HCT116 (cell line): ENCODE measurements around the gene STAB1. TPM values are rescaled to one million over a fixed set of nuclear protein-coding genes. Genes with fewer than 3 reads are reported as not detected.

Experiments used
- ATAC-seq: fragments of 200-7000 bp; cut with Tn5 transposase; 2 replicates; pipeline ENCODE4 v1.9.1; 2020; ENCODE audit warnings: mild to moderate bottlenecking, moderate library complexity
- BruUV-seq: library from RNA; stranded (reverse); fragments of 400-500 nt; replicated peaks from 2 replicates; lab custom pipeline; 2021; lab: Mats Ljungman, UMichigan
- CTCF ChIA-PET: fragments of 300-600 bp; sonication (Branson Sonifier 250); formaldehyde crosslinking; loops from one replicate; lab custom pipeline; 2021; ENCODE audit warnings: antibody characterized with exemption; lab: Charles Lee
- POLR2A ChIA-PET: fragments of 300-600, 350-600 bp; sonication (Branson Sonifier 250); formaldehyde crosslinking; loops from one replicate; lab custom pipeline; 2021; ENCODE audit warnings: antibody characterized with exemption; lab: Charles Lee
- RAD21 ChIA-PET, 2 experiments: fragments of 300-600 bp; sonication (Branson Sonifier 250); formaldehyde crosslinking; loops; one replicate each; lab custom pipeline; 2023; ENCODE audit warnings: low total read pairs in 2 of 2; ENCODE audit not compliant: uncharacterized antibody in 2 of 2, unreplicated experiment in 2 of 2, low non-redundant PET in 1 of 2; lab: Charles Lee
- DNase-seq: peaks from one replicate; pipeline ENCODE4 v3.0.0-alpha.2; 2010; ENCODE audit warnings: low read depth, low spot score
- H2AFZ ChIP-seq: fragments of 200-600 bp; shearing (Covaris generic), sonication (generic); 2 replicates; pipeline ENCODE4 v1.6.1; 2017; ENCODE audit warnings: low read depth, mixed run types, mixed read lengths, antibody characterized with exemption, low read length; ENCODE audit not compliant: poor library complexity, severe bottlenecking
- H3K27ac ChIP-seq: 2 replicates; pipeline ENCODE4 v1.5.1; 2012; ENCODE audit warnings: low read depth, low read length
- H3K27me3 ChIP-seq: fragments of 200-600 bp; sonication (generic); 2 replicates; pipeline ENCODE4 v1.6.1; 2016; ENCODE audit warnings: mixed run types, low read length, mixed read lengths; ENCODE audit not compliant: insufficient read depth
- H3K36me3 ChIP-seq, 2 experiments: fragments of 200-500 bp in 1 of 2; fragments of 200-600 bp in 1 of 2; sonication (Bioruptor generic) in 1 of 2; sonication (generic) in 1 of 2; 2 replicates each; pipeline versions ENCODE4 v1.5.1 to v1.6.1; 2014 to 2016; ENCODE audit warnings: low read length in 2 of 2, inconsistent platforms in 1 of 2, mixed read lengths in 1 of 2, mixed run types in 1 of 2; ENCODE audit not compliant: insufficient read depth in 2 of 2, control insufficient read depth in 1 of 2
- H3K4me1 ChIP-seq, 2 experiments: fragments of 200-600 bp in 1 of 2; sonication (generic) in 1 of 2; 2 replicates each; pipeline versions ENCODE4 v1.5.1 to v1.6.1; 2012 to 2017; ENCODE audit warnings: low read length in 2 of 2, inconsistent platforms in 1 of 2, mild to moderate bottlenecking in 1 of 2, mixed read lengths in 1 of 2, mixed run types in 1 of 2, moderate library complexity in 1 of 2; ENCODE audit not compliant: insufficient read depth in 2 of 2, control insufficient read depth in 1 of 2
- H3K4me2 ChIP-seq: fragments of 200-600 bp; sonication (generic); 2 replicates; pipeline ENCODE4 v1.6.1; 2017; ENCODE audit warnings: mixed run types, low read length, mixed read lengths
- H3K4me3 ChIP-seq, 2 experiments: fragments of 200-600 bp in 1 of 2; sonication (generic) in 1 of 2; replicated peaks in 1 of 2; 2 replicates each; pipeline ENCODE4 v1.5.1; 2011 to 2016; ENCODE audit warnings: low read length in 2 of 2, control low read depth in 1 of 2, low read depth in 1 of 2, mild to moderate bottlenecking in 1 of 2, mixed read lengths in 1 of 2, mixed run types in 1 of 2
- H3K79me2 ChIP-seq: fragments of 200-600 bp; sonication (generic); 2 replicates; pipeline ENCODE4 v1.6.1; 2017; ENCODE audit warnings: mild to moderate bottlenecking, mixed run types, low read length, moderate library complexity, mixed read lengths; ENCODE audit not compliant: insufficient read depth
- H3K9ac ChIP-seq: fragments of 200-600 bp; sonication (generic); 2 replicates; pipeline ENCODE4 v1.6.1; 2016; ENCODE audit warnings: low read length, mixed read lengths
- H3K9me2 ChIP-seq: fragments of 200-600 bp; sonication (generic), shearing (Covaris generic); 2 replicates; pipeline ENCODE4 v1.6.1; 2017; ENCODE audit warnings: mixed run types, mild to moderate bottlenecking, moderate library complexity; ENCODE audit not compliant: insufficient read depth
- H3K9me3 ChIP-seq, 2 experiments: fragments of 200-500 bp in 1 of 2; fragments of 200-600 bp in 1 of 2; sonication (Bioruptor generic) in 1 of 2; sonication (generic) in 1 of 2; 2 replicates each; pipeline ENCODE4 v1.6.1; 2014 to 2017; ENCODE audit warnings: low read length in 2 of 2, mixed read lengths in 2 of 2, inconsistent platforms in 1 of 2, low read depth in 1 of 2, mild to moderate bottlenecking in 1 of 2, mixed run types in 1 of 2, moderate library complexity in 1 of 2; ENCODE audit not compliant: control insufficient read depth in 1 of 2, insufficient read depth in 1 of 2
- H4K20me1 ChIP-seq: fragments of 200-600 bp; sonication (generic), shearing (Covaris generic); 2 replicates; pipeline ENCODE4 v1.6.1; 2017; ENCODE audit warnings: mixed run types, mild to moderate bottlenecking, moderate library complexity; ENCODE audit not compliant: insufficient read depth
- EGR1 ChIP-seq: IDR thresholded peaks from 2 replicates; pipeline ENCODE4 v1.6.1; 2012; ENCODE audit warnings: low read depth
- ELF1 ChIP-seq: IDR thresholded peaks from 2 replicates; pipeline ENCODE4 v1.6.1; 2012; ENCODE audit warnings: low read depth, borderline replicate concordance
- SRF ChIP-seq: IDR thresholded peaks from 2 replicates; pipeline ENCODE4 v1.6.1; 2012; ENCODE audit warnings: low read depth
- TCF7L2 ChIP-seq: IDR thresholded peaks from 2 replicates; pipeline ENCODE4 v1.7.0; 2011; ENCODE audit warnings: borderline replicate concordance, inconsistent platforms; ENCODE audit not compliant: insufficient read depth, insufficient read length; ENCODE audit errors: extremely low read depth
- ZBTB33 ChIP-seq: IDR thresholded peaks from 2 replicates; pipeline ENCODE4 v1.6.1; 2011; ENCODE audit warnings: mild to moderate bottlenecking, low read length, moderate library complexity; ENCODE audit not compliant: insufficient replicate concordance; ENCODE audit errors: extremely low read depth
- ZFX ChIP-seq: fragments of 450-650 bp; IDR thresholded peaks from 2 replicates; pipeline ENCODE4 v1.6.1; 2017
- intact Hi-C: fragments of 100-400 bp; cut with micrococcal nuclease; formaldehyde crosslinking; loops from 2 replicates; pipeline ENCODE4 v1.10.0; 2022
- total RNA-seq: library from RNA; stranded (reverse); gene quantifications from one replicate; pipeline ENCODE4 v1.2.1, GENCODE V29; 2021; ENCODE audit not compliant: unreplicated experiment

STAB1 gene
- total RNA-seq, 1 experiment from 2014 or later, result 0.44 TPM

- TF ChIP-seq ZFX, result no peak
- TF ChIP-seq, all 23 proteins: peak for 0
- Histone ChIP-seq H3K36me3 (peaks cover 6 to 23% of the 10 kb centered on the region in 2 experiments), H3K9me3 (no peaks in the 10 kb centered on the region), H3K4me1 (no peaks in the 10 kb centered on the region), H3K27me3 (no peaks in the 10 kb centered on the region), H3K4me2 (no peak overlapping the region), H3K4me3 (no peak overlapping the region), H3K27ac (no peak overlapping the region), H3K9me2 (no peaks in the 10 kb centered on the region), H3K79me2 (no peaks in the 10 kb centered on the region), H4K20me1 (no peaks in the 10 kb centered on the region), H2AFZ (no peak overlapping the region), H3K9ac (no peak overlapping the region)
- RAD21 ChIA-PET, result no interaction called here
- intact Hi-C loops, result no loop called here
- ATAC-seq, result no peak
- no peak for DNase-seq
- POLR2A ChIA-PET, result no interaction called here
- CTCF ChIA-PET, result no interaction called here
- no TSS peak for BruUV-seq
These were observed 59.9 kb downstream of the STAB1 start for GRCh38 chr3:52555056-52555455.

- CTCF ChIA-PET, result no interaction called here
- POLR2A ChIA-PET, result no interaction called here
These were observed 62.1 kb downstream of the STAB1 start for GRCh38 chr3:52557011-52557960.

More at GRCh38 chr3:52557011-52557960, 62.1 kb downstream of the STAB1 start:
- Histone ChIP-seq H3K9ac (no peak overlapping the region), H3K27ac (no peak overlapping the region), H3K4me3 (no peak overlapping the region), H3K4me1 (no peaks in the 10 kb centered on the region)
- intact Hi-C loops, result no loop called here
- TF ChIP-seq TCF7L2 (no peak), ZBTB33 (no peak), ELF1 (no peak), EGR1 (no peak), SRF (no peak)
- TF ChIP-seq, all 23 proteins: peak for 0
- H3K9me2 ChIP-seq, result no peaks in the 10 kb centered on the region
- RAD21 ChIA-PET, result no interaction called here
- no peaks in the 10 kb centered on the region; the same call in 1 of the 2 replicates for H4K20me1 ChIP-seq
- ATAC-seq (no peak), DNase-seq (no peak)
- H3K79me2 ChIP-seq, result no peaks in the 10 kb centered on the region
- H3K9me3 ChIP-seq, result no peaks in the 10 kb centered on the region
- no peak overlapping the region for H2AFZ ChIP-seq
- no peak overlapping the region for H3K4me2 ChIP-seq
- no TSS peak for BruUV-seq
- H3K27me3 ChIP-seq, result no peaks in the 10 kb centered on the region
- H3K36me3 ChIP-seq, result peaks cover 13 to 24% of the 10 kb centered on the region in 2 experiments; a peak in 3 of 4 replicates
